GM21367 (cell line): ENCODE data around the gene USP13.
"Not testable (repeated sequence)": the region's sequence is repeated elsewhere in the genome, so short reads cannot be mapped to it uniquely, and the experiment has no call there.

Experiments used
- ATAC-seq: cut with Tn5 transposase; IDR thresholded peaks from one replicate; pipeline ENCODE4 v1.9.1; 2021; ENCODE audit not compliant: unreplicated experiment

The USP13 gene

DNA sequence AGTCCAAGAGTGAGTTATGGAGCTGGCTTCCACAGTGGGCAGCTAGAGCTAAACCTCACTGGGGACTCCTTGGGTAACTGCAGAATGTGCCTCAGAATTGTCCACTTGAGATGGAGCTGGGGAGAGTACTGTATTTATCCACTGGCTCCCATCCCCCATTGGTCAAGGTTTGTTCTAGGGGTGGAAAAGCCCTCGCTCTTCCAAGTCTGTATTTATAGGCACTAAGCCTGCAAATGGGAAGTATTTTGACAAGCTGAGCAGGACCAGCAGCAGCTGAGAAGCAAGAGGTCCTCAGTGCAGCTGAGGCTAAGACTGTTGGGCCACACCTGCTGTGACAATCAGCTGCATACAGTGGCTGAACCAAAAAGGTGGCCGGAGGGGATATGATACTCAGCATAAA lies 5.8 kb downstream of the USP13 start:
- no peak for ATAC-seq

DNA sequence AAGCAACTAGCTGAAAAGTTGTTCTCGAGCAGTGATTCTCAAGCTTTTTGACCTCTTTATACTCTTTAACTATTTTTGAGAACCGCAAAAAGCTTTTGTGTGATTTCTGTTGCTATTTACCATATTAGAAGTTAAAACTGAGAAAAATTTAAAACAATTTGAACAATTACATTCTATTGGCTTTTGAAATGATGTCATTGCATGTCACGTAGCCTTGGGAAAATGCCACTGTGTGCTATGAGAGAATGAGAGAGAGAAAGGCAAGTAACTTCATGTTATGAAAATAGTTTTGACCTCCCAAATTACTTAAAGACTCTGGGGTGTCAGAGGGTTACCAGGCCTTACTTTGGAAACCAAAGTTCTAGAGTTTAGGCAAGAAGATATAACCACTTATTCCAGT lies 8.0 kb downstream of the USP13 start:
- ATAC-seq = no peak

DNA sequence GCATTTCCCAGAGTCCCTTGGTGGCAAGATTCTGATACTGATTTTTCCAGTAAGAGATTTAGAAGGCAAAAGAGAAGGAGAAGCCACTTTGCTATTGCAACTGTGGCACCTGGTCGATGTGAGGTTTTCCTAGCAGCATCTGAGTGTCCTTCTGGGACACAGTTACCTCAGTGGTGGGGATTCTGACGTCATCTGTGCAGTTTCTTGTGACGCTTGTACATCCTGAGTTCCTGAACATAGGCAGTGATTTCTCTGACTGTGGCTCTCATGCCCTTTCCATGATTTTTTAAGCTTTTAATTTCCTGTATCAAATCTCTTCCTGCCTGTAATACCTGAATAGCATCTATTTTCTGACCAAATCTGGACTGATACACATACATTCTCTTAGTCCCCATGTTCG lies 8.9 kb downstream of the USP13 start:
- no peak for ATAC-seq

DNA sequence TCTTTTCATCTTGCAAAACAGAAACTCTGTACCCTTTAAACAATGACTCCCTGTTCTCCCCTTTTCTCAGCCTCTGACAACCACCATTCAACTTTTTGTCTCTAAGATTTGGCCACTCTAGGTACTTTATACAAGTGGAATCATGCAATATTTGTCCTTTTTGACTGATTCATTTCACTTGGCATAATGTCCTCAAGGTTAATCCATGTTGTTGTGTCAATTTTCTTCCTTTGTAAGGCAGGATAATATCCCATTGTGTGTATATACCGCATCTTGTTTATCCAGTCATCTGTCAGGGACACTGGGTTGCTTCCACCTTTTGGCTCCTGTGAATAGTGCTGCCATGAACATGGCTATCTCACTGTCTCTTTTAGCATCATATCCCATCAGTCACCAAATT lies 10.3 kb downstream of the USP13 start:
- ATAC-seq = no peak

DNA sequence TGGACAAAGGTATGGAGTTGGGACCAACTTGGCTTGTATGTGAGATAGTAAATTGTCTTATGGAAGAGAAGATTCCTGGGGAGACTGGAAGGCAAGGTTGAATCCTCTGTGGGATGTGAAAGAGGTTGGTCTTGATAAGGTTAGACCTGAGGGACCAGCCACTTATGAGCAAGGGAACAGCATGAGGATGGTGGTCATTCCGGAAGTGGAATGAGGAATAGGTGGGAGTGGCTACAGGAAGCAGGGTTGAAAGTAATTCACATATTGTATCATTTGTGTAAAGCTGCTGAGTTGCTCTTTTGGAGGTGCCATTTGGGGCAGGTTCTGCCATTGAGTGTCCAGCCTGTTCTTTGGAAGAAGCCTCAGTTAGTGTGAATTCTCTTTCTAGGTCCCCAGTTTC lies 13.2 kb downstream of the USP13 start:
- ATAC-seq = no peak

DNA sequence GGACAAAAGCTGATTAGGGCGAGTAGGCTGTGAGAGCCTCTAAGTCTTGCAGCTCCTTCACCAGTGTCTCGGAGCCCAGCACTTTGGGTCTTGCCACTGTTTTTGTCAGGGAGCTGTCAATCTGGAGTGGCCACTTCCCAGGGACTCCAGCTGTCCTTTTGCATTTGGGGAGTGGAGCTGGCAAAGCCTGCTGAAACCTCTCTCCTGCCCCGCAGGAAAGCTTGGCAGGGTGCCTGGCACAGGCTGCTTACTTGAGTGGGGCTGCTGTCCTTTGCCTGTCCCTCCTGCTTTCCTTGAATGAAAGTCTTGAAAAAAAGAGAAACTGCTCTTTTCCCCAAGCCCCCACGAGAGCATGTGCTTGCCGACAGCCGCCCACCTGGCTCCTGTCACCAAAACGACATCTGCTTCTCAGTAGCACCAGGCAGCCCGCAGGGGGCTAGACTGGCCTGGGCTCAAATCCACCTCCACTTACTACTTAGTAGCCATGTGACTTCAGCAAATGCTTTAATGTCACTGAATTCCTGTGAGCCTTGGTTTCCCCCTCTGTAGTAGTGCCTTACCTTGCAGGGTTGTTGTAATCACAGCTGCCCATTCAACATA lies 13.7 kb downstream of the USP13 start:
- no peak for ATAC-seq

DNA sequence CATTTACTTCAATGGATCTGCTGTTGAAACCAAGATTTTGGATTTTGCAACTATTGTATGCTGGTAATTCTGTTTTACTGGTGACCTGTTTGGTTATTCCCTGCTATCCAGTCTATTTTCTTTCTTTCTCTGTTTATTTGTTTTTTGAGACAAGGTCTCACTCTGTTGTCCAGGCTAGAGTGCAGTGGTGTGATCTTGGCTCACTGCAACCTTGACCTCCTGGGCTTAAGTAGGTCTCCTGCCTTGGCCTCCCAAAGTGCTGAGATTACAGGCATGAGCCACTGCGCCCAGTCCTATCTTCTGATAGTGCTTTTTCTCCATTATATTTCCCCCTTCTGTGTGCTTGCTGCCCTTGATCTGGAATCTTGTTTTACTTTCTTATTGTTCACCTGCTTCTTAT lies 15.6 kb downstream of the USP13 start:
- no peak for ATAC-seq

DNA sequence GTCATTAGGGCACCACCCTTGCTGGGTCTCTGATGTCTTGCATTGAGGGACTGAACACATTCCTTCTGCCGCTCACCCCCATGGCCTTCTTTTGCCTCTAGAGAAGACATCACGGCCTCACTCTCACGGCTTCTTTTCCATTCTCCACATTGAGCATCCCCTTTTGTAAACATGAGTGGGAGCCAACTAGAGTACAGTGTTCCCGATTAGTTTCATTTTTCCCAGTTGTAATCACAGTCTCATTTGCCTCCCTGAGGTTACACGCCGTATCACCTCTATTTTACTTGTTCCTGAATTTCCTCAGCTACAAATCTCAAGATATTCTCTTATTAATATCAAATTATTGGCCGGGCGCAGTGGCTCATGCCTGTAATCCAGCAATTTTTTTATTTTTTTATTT lies 17.5 kb downstream of the USP13 start:
- ATAC-seq = no peak

DNA sequence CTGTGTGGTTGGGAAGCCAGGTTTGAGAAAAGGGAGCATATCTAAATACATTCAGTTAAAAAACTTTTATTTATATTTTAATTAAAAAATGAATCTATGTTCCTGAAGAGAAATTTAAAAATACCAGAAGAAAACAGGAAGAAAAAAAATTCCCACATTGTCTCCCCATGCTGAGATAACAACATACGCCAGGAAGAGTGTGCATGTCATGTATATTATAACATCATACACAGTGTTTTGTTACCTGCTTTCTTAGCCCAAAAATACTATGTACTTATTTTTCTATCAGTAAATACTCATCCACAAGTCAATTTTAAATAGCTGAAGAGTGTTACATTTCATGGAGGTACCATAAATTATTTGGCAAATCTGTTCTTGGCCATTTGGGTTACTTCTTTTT lies 18.5 kb downstream of the USP13 start:
- ATAC-seq = no peak

DNA sequence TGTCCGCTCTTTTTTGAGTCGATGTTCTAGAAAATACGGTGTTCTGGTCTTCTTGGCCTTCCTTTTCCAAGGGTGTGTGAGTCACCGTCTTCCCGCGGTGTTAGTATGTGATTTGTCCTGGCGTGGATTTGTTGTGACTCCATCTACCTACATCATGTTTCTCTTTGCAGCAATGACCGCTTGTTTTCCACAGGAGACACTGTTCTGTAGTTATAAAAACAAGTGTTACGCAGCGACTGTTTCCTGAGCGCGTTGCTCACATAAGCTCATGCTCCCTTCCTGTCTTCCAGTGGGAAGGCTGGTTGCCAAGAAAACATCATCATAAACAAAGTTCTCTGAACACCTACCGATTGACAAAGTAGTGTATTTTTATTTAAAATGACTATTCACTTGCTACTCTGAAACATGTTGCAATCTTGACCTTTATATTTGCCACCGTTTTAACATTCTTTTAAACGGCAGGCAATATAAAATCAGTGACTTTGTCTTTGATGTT lies 19.0 kb downstream of the USP13 start:
- no peak for ATAC-seq

DNA sequence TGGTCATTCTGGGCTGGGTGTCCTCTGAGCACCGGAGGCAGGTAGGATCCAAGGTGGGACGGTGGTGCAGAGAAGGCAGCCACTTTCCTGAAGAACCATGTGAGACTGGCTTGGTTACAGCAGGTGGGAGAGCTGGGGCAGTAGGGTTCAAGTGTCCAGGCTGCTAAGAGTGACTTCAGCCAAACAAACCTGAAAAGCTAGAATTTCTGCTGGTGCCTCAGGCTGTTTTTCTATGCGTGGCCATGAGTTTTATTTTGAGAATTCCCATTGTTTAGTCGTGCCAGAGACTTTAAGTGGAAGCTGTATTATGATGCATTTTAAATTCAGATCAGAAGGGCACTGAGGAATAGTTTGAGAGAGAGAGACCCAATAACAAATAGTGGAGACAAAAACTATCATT lies 20.1 kb downstream of the USP13 start:
- ATAC-seq = no peak

DNA sequence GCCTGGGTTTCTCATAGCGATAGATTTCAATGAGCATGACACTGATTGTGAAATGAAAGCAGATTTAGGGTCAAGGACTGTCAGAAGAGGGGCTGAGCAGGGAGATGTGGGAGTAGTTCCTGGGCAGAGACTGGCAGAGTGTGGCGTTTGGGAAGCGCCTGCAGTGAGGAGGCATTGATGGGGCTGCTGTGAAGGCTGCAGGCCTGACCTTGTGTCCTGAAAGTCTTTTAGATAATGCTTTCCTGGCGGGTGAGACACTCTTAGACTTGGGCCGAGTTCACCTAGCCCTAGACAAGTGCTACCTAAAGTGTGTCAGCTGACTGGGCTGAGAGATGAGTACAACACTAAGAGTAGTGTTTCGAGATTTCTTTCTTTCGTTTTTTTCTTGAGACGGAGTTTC lies 20.7 kb downstream of the USP13 start:
- no peak for ATAC-seq

DNA sequence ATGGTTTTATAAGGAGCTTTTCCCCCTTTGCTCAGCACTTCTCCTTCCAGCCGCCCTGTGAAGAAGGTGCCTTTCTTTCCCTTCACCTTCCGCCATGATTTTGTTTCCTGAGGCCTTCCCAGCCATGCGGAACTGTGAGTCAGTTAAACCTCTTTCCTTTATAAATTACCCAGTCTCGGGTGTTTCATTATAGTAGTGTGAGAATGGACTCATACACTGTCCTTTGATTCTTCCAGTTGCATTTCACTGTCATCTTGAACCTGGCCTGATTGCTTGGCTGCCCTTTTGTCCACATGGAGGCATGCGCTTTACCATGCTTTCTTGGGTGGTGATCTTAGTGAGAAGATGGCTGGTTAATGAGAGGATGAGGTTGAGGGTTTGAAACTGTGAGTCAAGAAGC lies 23.2 kb downstream of the USP13 start:
- ATAC-seq = no peak

DNA sequence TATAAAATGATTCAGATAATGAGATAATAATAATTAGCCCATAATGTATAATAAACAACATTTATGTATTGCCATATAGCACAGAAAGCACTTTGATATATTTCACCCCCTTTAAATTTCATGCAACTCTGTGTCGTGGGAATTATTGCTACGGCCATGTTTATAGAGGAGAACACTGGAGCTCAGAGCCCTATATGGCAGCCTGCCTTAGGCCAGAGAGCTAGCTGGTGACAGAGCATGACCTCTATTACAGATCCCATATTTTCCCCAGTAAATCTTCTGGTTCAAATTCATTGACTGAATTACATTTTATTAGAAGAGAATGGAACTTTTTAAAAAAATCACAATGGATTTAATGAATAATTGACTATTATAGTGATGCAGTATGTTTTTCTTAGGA lies 25.0 kb downstream of the USP13 start:
- no peak for ATAC-seq

DNA sequence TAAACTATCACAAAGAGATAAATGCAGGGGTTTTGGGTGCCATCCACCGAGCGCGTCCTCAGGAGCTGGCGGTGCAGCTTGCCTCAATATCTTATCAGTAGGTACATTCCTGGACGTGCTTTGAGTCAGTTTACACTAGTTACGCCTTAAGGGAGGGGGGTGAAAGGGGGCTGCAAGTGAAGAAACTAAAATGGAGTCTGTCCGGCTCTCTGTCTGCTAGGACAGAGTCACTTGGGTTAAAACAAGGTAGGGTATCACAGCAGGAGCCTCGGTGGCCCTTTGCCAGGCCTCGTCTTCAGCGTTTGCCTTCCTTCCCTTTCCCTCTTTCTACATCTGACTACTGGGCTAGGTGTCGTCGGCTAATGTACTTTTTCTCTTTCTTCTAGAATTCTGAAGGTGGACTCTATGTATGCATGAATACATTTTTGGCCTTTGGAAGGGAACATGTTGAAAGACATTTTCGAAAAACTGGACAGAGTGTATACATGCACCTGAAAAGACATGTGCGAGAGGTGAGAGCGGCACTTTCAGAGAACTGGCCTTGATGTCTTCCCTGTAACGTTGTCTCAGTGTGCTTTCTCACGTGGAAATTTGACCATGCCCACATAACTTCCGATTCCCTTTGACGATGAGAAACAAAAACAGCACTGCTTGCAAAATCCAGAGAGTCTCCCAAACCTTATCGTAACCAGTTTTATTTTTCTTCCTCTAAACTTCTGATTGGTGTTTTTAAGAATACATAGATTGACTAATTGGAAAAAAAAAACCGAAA lies 28.8 kb downstream of the USP13 start:
- no peak for ATAC-seq

DNA sequence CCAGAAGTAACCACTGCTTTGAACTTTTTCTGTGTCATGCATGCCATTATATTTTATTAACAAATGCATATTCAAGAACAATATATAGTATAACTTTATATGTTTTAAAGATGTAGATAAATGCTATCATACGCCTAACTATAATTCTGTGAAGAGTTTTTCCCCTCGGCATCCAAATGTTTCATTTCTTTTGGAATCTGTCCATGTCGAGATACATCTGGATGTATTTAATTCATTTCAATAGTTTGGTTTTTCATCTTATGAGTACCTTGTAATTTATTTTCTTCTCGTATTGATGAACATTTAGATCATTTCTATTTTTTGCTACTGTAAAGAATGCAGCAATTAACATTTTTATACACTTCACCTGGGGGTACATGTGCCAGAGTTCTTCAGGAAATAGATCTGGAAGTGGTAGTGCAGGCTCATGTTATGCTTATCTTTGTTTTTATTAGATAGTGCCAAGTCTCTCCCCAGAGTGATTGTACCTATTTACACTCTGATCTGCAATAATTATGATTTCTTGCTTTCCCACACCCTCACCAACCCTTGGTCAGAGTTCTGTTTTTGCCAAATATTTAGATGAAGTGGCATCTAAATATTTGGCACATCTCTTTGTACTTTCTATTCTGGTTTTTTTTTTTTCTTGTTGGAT lies 29.7 kb downstream of the USP13 start:
- no peak for ATAC-seq

DNA sequence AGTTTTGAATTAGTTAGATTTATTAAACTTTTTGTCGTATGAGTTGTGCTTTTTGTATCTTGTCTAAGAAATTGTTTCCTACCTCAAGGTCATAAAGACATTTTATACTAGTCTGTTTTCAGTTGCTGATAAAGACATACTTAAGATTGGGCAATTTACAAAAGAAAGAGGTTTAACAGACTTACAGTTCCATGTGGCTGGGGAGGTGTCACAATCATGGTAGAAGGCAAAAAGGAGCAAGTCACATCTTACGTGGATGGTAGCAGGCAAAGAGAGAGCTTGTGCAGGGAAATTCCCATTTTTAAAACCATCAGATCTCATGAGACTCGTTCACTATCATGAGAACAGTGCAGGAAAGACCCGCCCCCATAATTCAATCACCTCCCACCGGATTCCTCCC lies 30.4 kb downstream of the USP13 start:
- ATAC-seq = not testable (repeated sequence)

DNA sequence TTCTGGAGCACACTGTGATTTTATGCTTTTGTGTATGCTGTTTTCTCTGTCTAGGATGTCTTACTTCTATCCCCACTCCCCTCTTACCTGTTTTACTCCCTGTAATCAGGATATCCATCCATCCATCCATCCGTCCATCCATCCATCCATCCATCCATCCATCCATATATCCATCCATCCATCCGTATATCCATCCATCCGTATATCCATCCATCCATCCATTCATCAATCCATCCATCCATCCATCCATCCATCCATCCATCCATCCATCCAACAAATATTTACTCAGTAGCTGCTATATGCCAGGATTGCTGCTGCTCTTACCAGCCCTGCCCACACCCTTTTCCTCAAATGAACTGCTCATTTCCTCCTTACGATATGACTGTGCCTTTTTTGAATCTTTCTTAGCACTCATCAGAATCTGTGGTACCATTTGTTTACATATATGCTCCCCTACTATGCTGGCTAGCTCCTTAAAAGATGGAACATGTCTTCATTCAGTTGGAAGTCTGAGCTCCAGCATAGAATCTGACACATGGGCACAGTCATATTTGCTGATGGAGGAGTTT lies 35.2 kb downstream of the USP13 start:
- no peak for ATAC-seq

DNA sequence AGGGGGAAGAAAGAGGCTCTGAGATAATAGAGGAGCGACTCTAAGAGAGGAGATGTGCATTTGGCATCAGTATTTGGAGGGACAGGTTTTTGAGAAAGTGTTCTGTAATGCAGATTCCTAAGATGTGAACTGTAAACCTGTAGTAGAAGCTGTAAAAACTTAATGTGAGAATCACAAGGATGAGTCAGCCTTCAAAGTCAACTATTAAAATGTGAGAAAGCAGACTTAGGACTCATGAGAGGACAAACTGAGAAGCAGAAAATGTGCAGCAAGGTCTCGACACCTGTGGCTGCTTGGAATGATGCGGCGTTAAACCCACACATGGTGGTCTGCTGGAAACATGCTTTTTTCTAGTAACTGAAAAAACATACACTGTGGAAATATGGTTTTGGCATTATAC lies 36.0 kb downstream of the USP13 start:
- ATAC-seq = no peak

DNA sequence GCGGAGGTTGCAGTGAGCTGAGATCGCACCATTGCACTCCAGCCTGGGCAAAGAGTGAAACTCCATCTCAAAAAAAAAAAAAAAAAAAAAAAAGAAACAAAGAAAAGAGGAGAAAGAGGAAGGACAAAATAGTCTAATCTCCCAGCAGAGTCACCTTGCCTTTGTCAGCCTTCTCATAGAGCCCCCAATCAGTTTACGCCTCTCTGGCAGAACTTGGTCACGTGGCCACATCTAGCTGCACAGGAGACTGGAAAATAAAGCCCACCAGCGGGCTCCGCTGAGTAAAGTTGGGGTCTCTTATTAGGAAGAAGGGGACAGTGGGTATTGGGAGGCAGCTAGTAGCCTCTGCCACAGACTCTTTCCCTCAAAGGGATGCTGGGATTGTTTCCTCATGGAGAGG lies 41.9 kb downstream of the USP13 start:
- no peak for ATAC-seq

DNA sequence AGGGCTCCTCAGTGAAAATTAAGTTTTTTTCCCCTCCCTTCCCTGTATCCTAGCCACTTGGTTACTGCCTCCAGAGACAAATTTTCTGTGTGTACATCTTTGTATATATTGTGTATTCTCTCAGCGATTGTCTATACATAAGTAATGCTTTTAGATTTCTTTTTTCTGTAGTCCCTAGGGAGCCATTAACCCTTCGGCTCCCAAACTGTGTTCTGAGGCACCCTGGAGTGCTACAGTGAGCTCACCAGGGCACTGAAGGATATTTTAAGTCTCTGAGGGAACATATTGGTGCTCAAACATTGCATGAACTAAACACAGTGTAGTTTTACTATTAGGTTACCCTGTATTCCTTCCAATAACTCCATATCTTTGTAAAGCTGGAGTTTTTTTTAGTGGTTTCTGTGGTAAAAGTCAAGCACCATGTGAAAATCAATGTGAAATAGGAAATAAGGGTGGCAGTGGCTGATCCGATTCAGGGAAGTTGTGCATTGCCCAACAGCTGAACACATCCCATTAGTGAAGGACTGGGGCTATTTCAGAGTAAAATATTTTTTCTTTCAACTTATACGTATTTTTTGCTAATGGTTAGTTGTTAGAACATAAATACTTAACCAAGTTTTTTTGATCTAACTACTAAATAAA lies 43.0 kb downstream of the USP13 start:
- no peak for ATAC-seq
